HG03045 (cell line): ENCODE measurements around the gene RTN4R.

Experiments used
- ATAC-seq: cut with Tn5 transposase; IDR thresholded peaks from one replicate; pipeline ENCODE4 v1.9.1; 2021; ENCODE audit warnings: mild to moderate bottlenecking, moderate library complexity; ENCODE audit not compliant: unreplicated experiment

The RTN4R gene

DNA sequence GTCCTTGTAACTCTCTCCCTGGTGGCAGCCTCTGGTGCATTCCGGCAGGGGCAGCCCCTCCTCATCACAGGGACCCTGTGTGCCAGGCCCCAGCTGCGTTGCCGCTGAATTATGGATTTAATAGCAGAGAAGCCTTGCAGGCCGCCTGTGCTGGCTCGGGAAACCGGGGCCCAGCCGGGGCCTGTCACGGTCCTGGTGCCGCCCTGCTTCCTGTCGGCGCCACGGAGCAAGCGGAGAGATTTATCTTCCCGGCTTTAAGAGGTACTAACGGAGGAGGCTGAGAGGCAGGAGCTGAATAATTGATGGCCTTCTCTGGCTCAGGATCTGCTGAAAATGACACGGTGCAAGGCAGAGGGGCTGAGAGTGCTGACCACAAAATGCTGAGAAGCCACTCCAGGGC lies 63.3 kb downstream of the RTN4R start:
- ATAC-seq = no peak

DNA sequence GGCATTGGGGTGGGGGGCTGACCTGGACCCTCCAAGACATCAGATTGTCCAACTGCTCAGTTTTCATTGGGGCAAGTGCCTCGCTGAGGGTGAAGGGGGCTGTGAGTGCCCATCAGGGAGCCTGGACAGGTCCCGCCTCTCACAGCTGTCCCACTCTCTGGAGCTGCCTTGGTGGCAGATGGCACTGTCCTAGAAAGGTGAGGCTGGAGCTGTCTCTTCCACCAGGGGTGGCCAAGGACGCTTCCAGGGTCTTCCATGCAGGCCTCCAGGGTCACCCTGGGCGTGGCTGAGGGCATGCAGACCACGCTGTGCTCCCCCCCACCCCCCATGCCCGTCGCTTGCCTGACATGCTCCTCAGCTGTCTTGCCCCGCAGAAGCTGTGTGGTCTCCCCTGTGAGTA lies 63.8 kb downstream of the RTN4R start:
- no peak for ATAC-seq

DNA sequence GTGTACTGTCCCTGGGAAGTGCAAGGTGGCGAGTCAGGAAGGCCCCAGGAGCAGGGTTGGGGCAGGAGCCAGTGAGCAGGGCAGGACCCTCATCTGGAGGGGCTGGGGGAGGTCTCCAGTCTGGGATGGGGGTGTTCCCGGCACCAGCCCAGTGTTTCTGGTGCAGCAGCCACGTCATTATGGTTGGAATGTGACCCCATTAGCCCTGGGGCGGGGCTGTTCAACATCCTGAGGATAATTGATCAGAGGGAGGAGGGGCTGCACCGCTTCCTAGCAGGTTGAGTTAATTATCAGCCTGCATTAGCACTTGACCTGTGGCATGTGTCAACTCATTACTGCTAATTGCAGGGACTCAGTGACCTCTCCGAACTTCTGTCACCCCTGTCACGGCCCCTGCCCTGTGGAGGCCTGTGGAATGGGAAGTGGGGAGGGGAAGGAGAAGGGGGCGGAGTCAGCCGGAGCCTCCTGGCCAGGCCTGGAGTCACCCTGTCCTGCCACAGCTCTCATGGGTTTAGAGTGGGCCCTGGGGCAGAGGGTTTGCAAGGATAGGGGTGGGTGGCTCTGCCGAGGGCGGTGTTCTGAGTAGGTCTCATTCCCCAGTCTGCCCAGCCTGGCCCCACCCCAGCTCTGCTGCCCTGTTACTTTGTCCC lies 64.4 kb downstream of the RTN4R start:
- no peak for ATAC-seq

DNA sequence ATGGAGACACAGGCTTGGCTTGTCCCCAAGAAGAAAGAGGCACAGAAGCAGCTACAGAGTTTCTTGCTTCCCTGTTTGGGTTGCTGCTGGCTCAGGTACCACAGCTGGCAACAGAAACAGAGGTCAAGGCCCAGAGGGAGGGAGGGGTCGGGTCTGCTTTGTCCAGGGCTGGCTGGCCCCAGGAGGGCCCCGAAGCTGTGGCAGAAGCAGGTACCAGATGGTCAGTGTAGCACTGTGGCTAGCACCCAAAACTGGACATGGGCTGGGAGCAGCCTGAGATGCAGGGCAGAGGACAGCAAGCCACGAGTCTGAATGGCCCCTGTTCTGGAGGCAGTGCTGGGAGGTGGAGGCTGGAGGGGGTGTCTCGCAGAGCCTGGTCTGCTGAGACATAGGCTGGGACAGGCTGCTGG lies 65.0 kb downstream of the RTN4R start:
- no peak for ATAC-seq

DNA sequence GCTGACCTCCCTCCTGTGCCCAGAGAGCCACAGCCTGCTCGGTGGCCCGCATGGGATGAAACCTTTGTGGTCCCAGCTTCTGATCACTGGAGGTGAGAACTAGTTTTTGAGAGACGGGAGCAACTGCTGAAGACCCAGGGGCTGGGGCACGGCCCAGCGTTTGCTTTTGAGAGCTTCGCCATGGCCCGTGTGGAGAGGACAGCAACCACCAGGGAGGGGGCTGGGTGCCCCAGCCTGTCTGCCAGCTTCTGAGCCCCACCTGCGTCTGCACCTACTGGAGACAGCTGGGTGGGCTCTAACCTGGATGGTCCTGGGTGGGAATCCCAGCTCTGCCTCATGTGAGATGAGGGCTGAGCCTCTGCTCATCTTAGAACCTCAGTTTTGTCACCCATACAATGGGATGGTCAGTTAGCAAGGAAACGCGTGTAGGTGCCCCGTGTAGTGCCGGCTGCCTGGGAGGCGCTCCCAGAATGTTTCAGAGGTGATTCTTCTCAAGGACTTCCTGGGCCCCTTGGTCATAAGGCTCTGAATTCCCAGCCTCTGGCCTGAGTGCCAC lies 66.2 kb downstream of the RTN4R start:
- no peak for ATAC-seq

DNA sequence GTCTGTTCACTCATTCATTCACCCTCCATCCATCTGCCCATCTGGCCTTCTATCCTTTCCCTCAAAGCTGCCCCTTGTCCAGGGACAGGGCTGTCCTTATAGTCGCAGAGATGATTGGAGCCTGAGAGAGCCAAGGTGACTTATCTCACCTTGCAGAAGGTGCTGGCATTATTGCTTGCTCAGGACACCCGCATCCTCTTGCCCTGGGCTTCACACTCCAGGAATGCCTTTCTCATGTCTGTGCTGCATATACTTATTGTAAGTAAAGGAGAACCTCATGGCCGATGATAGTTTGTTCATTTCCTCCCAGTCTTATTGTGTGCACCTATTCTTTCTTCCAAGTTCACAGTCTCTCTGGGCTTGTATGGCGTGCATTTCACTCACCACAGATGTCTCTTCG lies 68.2 kb downstream of the RTN4R start:
- ATAC-seq = no peak

DNA sequence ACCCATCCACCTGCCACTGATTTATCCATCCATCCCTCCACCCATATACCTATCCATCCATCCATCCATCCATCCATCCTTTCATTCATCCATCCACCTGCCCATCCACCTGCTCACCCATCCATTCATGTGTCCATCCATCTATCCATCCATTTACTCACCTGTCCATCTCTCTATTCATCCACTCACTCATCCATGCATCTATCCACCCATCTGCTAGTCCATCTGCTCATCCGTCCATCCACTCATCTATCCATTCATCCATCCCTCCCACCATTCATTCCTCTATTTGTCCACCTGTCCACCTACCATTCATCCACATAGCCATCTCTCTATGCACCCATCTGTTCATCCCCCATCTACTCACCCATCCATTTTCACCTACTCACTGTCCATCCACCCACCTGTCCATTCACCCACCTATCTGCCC lies 68.7 kb downstream of the RTN4R start:
- no peak for ATAC-seq

DNA sequence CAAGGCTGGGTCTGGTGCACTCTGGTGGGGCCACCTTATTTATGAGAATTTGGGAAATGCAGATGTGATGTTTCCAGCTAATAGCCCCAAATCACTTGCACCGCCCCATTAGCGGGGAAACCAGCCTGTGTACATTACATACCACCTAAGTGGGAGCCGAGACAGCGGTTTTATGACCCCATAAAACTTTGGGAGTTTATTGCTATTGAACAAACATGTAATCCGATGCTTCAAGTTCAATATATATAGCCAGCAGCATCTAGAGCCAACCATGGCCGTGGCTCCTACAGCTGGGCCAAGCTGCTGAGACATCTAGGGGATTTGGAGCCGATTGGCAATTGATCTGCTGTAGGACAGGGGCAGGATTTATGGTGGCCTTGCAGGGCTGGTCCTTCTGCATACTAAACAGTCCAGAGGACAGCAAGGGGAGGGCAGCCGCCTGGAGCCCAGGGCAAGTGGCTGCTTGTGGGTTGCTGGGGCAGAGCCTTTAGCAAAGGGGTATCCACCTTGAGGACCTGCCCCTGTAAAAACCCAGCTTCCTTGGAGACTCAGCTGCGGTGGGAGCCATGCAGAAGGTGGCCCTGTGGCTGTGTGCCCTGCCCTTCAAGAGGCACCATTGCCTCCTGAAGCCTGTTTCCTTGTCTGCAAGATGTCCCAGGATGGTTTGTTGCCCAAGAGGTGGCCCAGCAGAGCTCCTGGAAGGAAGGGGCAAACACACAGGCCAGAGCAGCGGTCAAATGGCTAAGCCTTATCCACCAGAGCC lies 69.4 kb downstream of the RTN4R start:
- ATAC-seq = no peak

DNA sequence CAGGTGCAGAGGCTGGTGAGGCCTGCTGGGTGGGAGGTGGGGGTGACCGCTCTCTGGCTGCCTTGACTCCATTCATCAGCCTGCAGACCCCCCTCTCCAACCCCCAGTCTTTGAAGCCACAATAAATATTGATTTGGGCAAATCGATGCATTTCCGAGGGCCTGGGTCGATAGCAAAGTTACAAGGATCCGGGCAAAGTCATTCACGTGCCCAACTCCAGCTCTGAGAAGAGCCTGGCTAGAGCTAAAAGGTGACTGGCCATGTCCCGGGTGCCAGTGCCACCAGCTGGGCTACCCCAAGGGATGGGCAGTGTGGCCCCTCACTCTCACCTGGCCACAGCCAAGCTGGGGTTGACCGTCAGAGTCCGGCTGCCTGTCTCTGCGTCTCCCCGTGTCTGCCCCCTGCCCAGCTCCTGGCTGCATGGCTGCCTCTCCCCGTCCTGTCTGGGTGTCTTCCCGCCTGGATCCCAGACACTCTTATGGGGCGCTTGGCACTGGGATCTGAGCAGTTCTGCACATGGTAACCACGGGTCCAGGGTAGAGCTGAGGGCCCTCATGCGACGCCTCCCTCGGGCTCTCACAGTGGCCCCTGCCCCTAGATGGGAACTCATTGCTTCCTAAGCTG lies 70.6 kb downstream of the RTN4R start:
- ATAC-seq = no peak

DNA sequence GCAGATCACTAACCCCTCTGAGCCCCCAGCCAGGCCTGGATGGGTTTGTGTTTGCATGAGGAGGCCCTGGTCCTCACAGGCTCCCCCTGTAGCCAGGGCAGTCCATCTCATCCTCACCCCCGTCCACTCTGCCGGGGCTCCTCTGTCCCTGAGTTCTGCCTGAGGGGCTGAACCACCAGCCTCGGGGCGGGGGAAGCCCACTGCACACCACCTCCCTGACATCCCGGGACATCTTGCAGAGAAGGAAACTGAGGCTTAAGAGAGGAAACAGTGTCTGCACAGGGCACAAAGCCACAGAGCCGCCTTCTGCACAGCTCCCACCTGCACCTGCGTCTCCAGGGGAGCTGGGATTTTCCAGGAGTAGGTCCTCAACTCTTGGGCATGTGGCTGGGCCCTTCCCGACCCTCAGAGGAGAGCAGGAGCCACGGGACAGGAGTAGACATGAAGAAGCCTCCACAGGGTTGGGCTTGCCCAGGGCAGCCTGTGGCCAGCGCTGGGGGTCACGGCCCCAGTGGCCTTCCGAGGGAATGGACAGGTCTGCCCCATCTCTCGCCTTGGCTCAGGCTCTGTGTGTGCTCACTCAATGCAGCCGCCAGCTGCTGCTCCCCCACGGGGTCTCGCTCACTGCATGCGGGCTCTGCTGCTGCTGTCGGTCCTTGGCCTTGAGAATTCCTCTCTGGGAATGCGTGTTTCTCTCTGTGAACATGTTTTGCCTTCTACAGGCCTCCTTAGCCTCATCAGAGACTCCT lies 71.8 kb downstream of the RTN4R start:
- no peak for ATAC-seq

DNA sequence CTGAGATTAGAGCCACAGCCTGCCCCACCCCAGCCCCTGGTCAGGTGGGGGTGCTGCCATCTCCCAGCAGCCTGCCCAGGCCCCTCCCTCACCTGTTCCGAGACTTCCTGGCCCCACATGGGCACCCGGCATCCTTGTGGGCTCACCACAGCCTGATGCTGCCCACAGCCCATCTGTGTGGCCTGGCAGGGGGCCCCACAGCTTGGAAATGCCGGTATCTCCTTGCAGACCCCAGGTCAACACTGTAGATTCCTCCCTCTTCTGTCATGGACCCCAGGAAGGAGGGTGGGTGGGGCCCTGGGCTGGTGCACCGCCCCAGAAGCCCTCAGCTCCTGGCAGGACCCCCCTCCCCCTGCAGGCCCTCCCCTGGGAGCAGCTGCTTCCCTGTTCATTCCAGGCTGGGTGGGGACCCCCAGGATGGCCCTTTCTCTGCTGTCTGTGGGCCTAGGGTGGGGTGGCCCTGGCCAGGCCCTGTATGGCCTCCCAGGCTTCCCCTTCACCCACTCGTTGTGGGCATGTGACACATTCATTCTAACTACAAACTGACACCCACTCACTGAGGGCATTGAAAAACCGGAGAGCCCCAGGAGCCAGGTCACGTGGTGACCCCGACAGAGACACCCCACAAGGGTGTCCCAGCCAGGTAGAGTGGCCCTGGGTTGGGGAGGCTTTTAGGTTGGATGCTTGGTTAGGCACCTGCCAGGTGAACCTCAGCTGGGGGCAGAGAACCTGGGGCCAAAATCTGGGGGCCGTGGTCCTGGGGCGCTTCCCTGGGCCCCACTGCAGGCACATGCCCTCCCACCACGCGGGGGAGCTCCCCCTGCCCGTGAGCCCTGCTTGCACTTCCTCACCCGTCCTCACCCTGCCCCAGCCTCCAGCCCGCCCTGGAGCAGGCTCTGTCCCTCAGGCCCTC lies 73.2 kb downstream of the RTN4R start:
- no peak for ATAC-seq

DNA sequence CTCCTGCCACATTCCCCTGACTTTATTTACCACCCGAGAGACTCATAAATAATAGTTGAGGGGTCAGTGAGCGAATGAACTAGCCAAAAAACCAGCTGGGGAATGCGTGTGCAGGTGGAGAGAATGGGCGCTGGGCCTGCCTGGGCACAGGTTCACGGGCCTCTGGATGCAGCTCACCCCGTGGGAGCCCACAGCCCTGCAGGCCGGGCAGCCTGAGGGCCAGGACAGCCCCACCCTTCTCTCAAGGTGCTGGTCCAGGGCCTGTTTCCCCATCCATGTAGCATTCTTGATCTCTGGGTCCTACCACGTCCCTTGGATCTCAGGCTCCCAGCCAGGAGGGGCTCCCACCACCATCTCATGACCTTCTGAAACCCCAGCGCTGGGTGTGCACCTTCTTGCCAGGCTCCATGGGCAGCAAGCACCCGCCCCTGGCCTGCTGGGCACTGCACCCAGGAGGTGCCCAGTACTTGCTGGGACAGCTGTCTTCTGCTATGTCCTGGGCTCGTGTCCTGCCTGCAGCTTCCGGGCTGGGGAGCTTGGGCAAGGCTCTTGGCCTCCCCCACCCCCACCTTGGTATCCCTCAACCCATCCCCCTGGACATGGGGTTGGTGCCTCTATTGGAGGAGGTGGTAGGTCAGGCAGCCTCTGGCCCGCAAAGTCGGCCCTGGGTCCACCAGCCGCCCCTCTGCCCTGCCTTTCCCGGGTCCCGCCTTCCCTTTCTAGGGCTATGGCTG lies 74.2 kb downstream of the RTN4R start:
- no peak for ATAC-seq

DNA sequence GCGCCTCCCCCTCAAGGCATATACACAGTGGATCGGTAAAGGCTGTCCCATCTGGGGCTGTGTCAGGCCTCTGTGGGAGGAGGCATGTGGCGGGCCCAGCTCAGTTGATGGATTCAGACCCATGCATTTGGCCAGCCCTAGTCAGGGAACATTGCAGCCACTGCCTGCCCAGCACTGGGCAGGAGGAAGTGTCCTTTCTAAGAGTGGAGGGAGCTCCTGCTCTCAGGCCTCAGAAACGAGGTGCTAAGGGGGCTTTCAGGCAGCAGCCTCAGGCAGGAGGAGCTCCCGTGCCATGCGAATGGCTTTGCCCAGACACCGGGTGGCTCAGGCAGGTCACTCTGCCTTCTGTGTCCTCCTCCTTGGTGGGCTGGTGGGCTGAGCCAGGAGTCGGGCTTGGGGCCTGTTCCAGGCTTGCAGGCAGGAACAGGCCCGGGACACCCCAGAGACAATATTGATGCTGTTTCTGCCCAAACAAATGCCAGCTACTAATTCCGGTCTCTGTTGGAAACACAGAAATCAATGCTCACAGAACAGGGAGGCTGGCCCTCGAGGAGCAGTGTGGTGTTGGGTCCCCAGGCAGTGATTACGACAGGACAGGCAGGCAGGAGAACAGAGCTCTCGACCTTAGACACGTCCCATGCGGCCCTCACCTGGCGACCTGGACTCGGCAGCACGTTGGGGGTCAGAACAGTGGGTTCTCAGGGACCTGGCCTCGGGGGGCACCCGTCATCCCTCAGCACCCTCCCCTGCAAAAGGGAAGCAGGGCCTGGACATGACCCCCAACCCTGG lies 75.0 kb downstream of the RTN4R start:
- ATAC-seq = no peak

DNA sequence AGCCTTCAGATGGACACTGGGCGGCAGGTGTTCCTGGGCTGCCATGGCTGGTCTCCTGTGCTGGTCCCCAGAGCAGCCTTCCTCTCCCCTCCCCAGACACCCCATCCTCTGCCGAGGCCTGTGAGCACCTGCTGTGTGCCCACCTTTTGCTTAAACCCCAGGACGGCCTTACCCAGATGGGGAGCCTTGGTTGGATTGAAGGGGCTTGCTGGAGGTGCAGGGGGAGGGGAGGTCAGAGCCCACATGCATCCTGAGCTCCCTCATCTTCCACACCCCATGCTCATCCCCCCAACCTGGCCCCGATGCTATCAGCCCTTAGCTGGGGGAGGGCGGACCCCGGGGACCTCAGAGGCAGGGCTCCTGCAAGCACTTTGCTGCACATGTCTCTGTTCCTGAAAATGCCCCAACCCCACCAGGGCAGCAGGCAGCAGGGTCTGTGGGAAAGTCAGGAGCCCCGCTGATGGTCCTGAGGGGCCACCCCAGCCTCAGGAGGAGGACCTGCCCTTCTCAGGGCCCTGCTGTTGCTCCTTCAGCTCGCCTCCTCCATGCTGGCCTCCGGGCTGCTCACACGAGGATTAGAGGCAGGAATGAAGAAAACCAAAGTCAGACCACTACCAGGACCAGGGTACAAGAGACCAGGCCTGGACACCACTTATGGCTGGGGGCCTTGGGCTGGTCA lies 75.7 kb downstream of the RTN4R start:
- no peak for ATAC-seq

DNA sequence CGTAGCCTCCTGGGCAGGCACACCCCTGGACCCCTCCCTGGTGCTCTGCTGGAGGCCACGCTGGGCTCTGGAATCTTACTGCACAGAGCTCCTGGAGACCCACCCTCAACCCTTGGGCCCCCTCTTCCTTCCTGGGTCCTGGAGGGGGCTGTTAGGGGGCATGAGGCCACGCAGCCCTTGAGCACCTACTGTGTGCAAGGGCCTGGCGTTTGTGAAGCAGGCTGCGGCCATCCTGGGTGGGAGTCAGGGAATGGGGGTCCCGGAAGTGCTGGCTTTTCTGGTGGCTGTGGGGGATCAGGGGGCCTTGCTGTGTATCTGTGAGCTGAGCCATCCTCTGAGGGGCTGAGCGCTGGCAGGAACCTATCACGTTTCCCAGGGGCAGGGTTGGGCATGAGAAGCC lies 76.3 kb downstream of the RTN4R start:
- no peak for ATAC-seq
